ENCODE data around the gene TMEM119. TPM values are rescaled to one million over a fixed set of nuclear protein-coding genes. Genes with fewer than 3 reads are reported as not detected.
"Not testable (repeated sequence)": the region's sequence is repeated elsewhere in the genome, so short reads cannot be mapped to it uniquely, and the experiment has no call there.

Gene TMEM119
- total RNA-seq, 1 experiment from 2014 or later: 0.58 TPM

- no peak for DNase-seq (ENCODE audit: low spot score)
- in situ Hi-C loops (cut with HindIII; ENCODE audit: low sequenced_read_pairs): no loop called here
These were observed 22.5 kb downstream of the TMEM119 start for GRCh38 chr12:108575199-108575912.

GRCh38 chr12:108574276-108574675 is 23.6 kb downstream of the TMEM119 start:
- in situ Hi-C loops (cut with HindIII; ENCODE audit: low sequenced_read_pairs); DNase-seq (ENCODE audit: low spot score): not testable (repeated sequence)

GRCh38 chr12:108573317-108573716 is 24.6 kb downstream of the TMEM119 start:
- in situ Hi-C loops (cut with HindIII; ENCODE audit: low sequenced_read_pairs): no loop called here

GRCh38 chr12:108572166-108572790 is 25.6 kb downstream of the TMEM119 start:
- no peak for DNase-seq (ENCODE audit: low spot score)
- in situ Hi-C loops (cut with HindIII; ENCODE audit: low sequenced_read_pairs): no loop called here

More at GRCh38 chr12:108573317-108573716, 24.6 kb downstream of the TMEM119 start:
- no peak for DNase-seq (ENCODE audit: low spot score)

- in situ Hi-C loops (cut with HindIII; ENCODE audit: low sequenced_read_pairs): no loop called here
- no peak for DNase-seq (ENCODE audit: low spot score)
These were observed 26.2 kb downstream of the TMEM119 start for GRCh38 chr12:108571609-108572165.

- in situ Hi-C loops (cut with HindIII; ENCODE audit: low sequenced_read_pairs): no loop called here
- DNase-seq (ENCODE audit: low spot score): peak; percentile 18
These were observed 26.9 kb downstream of the TMEM119 start for GRCh38 chr12:108570743-108571608.

GRCh38 chr12:108568338-108569154 is 29.3 kb downstream of the TMEM119 start:
- in situ Hi-C loops (cut with HindIII; ENCODE audit: low sequenced_read_pairs): no loop called here
- no peak for DNase-seq (ENCODE audit: low spot score)

GRCh38 chr12:108567406-108568337 is 30.2 kb downstream of the TMEM119 start:
- DNase-seq (ENCODE audit: low spot score): no peak
- in situ Hi-C loops (cut with HindIII; ENCODE audit: low sequenced_read_pairs): no loop called here

GRCh38 chr12:108566452-108566851 is 31.4 kb downstream of the TMEM119 start:
- DNase-seq (ENCODE audit: low spot score): no peak
- in situ Hi-C loops (cut with HindIII; ENCODE audit: low sequenced_read_pairs): no loop called here

- peak; percentile 47 for DNase-seq (ENCODE audit: low spot score)
- in situ Hi-C loops (cut with HindIII; ENCODE audit: low sequenced_read_pairs): no loop called here
These were observed 31.9 kb downstream of the TMEM119 start for GRCh38 chr12:108565976-108566375.

- in situ Hi-C loops (cut with HindIII; ENCODE audit: low sequenced_read_pairs): no loop called here
- DNase-seq (ENCODE audit: low spot score): no peak
These were observed 32.7 kb downstream of the TMEM119 start for GRCh38 chr12:108565146-108565545.

GRCh38 chr12:108564724-108565123 is 33.2 kb downstream of the TMEM119 start:
- no peak for DNase-seq (ENCODE audit: low spot score)
- in situ Hi-C loops (cut with HindIII; ENCODE audit: low sequenced_read_pairs): no loop called here

- DNase-seq (ENCODE audit: low spot score): no peak
- in situ Hi-C loops (cut with HindIII; ENCODE audit: low sequenced_read_pairs): no loop called here
These were observed 34.1 kb downstream of the TMEM119 start for GRCh38 chr12:108563804-108564151.

- peak; percentile 82 for DNase-seq (ENCODE audit: low spot score)
- in situ Hi-C loops (cut with HindIII; ENCODE audit: low sequenced_read_pairs): no loop called here
These were observed 34.6 kb downstream of the TMEM119 start for GRCh38 chr12:108563136-108563803.

GRCh38 chr12:108562348-108563135 is 35.3 kb downstream of the TMEM119 start, which contains the start of gene ISCU:
TSS of gene ISCU (plus strand) at chr12:108562596. CDS start at chr12:108562623, 27 bp downstream.
- DNase-seq (ENCODE audit: low spot score): peak; percentile 98

GRCh38 chr12:108561852-108562347 is 36.0 kb downstream of the TMEM119 start:
- DNase-seq (ENCODE audit: low spot score): no peak
- in situ Hi-C loops (cut with HindIII; ENCODE audit: low sequenced_read_pairs): no loop called here

More at GRCh38 chr12:108562348-108563135, 35.3 kb downstream of the TMEM119 start, which contains the start of gene ISCU:
- in situ Hi-C loops (cut with HindIII; ENCODE audit: low sequenced_read_pairs): no loop called here
